ENCODE results near the gene TOPAZ1. TPM values are rescaled to one million over a fixed set of nuclear protein-coding genes. Genes with fewer than 3 reads are reported as not detected.

The TOPAZ1 gene
- not detected for total RNA-seq

GRCh38 chr3:44241706-44242105 is at the start of gene TOPAZ1:
Gene TOPAZ1 (plus strand): TSS chr3:44241886. CDS start chr3:44242054, 168 bp downstream.
- CTCF ChIA-PET = no interaction called here
- POLR2A ChIA-PET = no interaction called here

GRCh38 chr3:44198284-44199269 is 43.1 kb upstream of the TOPAZ1 start:
- CTCF ChIA-PET = interaction anchor here (0.7 to 2.0 kb wide), 4 partner anchors 9 to 430 kb away, joined by 3 to 8 read pairs (median 3); no protein-coding TSS in a partner anchor
- POLR2A ChIA-PET = no interaction called here

GRCh38 chr3:44206261-44206660 is 35.4 kb upstream of the TOPAZ1 start:
- ChIA-PET CTCF (no interaction called here), POLR2A (no interaction called here)

- CTCF ChIA-PET = no interaction called here
- POLR2A ChIA-PET = no interaction called here
Measured at GRCh38 chr3:44206862-44207652, 34.6 kb upstream of the TOPAZ1 start.

GRCh38 chr3:44208086-44208485 is 33.6 kb upstream of the TOPAZ1 start:
- ChIA-PET POLR2A (no interaction called here), CTCF (no interaction called here)

- ChIA-PET CTCF (no interaction called here), POLR2A (no interaction called here)
Measured at GRCh38 chr3:44208568-44208967, 33.1 kb upstream of the TOPAZ1 start.

GRCh38 chr3:44210967-44211366 is 30.7 kb upstream of the TOPAZ1 start:
- ChIA-PET CTCF (no interaction called here), POLR2A (no interaction called here)

GRCh38 chr3:44222337-44222736 is 19.3 kb upstream of the TOPAZ1 start:
- ChIA-PET POLR2A (no interaction called here), CTCF (no interaction called here)

GRCh38 chr3:44223299-44223698 is 18.4 kb upstream of the TOPAZ1 start:
- CTCF ChIA-PET = no interaction called here
- POLR2A ChIA-PET = no interaction called here

- ChIA-PET POLR2A (no interaction called here), CTCF (no interaction called here)
Measured at GRCh38 chr3:44224131-44224530, 17.6 kb upstream of the TOPAZ1 start.

GRCh38 chr3:44226573-44226972 is 15.1 kb upstream of the TOPAZ1 start:
- POLR2A ChIA-PET = no interaction called here
- CTCF ChIA-PET = no interaction called here

GRCh38 chr3:44227632-44228031 is 14.1 kb upstream of the TOPAZ1 start:
- POLR2A ChIA-PET = no interaction called here
- CTCF ChIA-PET = interaction anchor here (0.6 kb wide), 1 partner anchor 17 kb away, joined by 3 read pairs; no protein-coding TSS in a partner anchor

- ChIA-PET POLR2A (no interaction called here), CTCF (no interaction called here)
Measured at GRCh38 chr3:44228900-44229299, 12.8 kb upstream of the TOPAZ1 start.

- CTCF ChIA-PET = no interaction called here
- POLR2A ChIA-PET = no interaction called here
Measured at GRCh38 chr3:44232407-44232806, 9.3 kb upstream of the TOPAZ1 start.

- ChIA-PET CTCF (interaction anchor here (0.7 to 2.0 kb wide), 3 partner anchors 10 to 1129 kb away, joined by 3 to 6 read pairs (median 4); no protein-coding TSS in a partner anchor), POLR2A (interaction anchor here (0.7 kb wide), 1 partner anchor 1059 kb away, joined by 10 read pairs; no protein-coding TSS in a partner anchor)
Measured at GRCh38 chr3:44234648-44235268, 6.9 kb upstream of the TOPAZ1 start.

- ChIA-PET POLR2A (interaction anchor here (0.7 kb wide), 1 partner anchor 1060 kb away, joined by 10 read pairs; no protein-coding TSS in a partner anchor), CTCF (interaction anchor here (0.5 to 2.0 kb wide), 5 partner anchors 9 to 1130 kb away, joined by 3 to 6 read pairs (median 3); no protein-coding TSS in a partner anchor)
Measured at GRCh38 chr3:44235604-44236484, 5.8 kb upstream of the TOPAZ1 start.

GRCh38 chr3:44236485-44236908 is 5.2 kb upstream of the TOPAZ1 start:
- CTCF ChIA-PET = interaction anchor here (0.6 to 2.0 kb wide), 2 partner anchors 8 to 564 kb away, joined by 3 to 6 read pairs; no protein-coding TSS in a partner anchor
- POLR2A ChIA-PET = no interaction called here

- ChIA-PET CTCF (no interaction called here), POLR2A (no interaction called here)
Measured at GRCh38 chr3:44237161-44237560, 4.5 kb upstream of the TOPAZ1 start.

- ChIA-PET CTCF (no interaction called here), POLR2A (no interaction called here)
Measured at GRCh38 chr3:44237665-44238064, 4.0 kb upstream of the TOPAZ1 start.
